NCI-H526 (cell line): ENCODE results near the gene PRPF18.
A peak's percentile ranks its signal among the peaks of the same experiment; 100 is the strongest.

Experiments used
- DNase-seq, 2 experiments: peaks; one replicate each; lab custom pipeline; 2025; lab: John Stamatoyannopoulos, UW

PRPF18 gene

GRCh38 chr10:13604357-13605040, 17.7 kb downstream of the PRPF18 start:
- DNase-seq, result no peak

- DNase-seq, result no peak
These were observed 21.6 kb downstream of the PRPF18 start for GRCh38 chr10:13608246-13608853.

DNA sequence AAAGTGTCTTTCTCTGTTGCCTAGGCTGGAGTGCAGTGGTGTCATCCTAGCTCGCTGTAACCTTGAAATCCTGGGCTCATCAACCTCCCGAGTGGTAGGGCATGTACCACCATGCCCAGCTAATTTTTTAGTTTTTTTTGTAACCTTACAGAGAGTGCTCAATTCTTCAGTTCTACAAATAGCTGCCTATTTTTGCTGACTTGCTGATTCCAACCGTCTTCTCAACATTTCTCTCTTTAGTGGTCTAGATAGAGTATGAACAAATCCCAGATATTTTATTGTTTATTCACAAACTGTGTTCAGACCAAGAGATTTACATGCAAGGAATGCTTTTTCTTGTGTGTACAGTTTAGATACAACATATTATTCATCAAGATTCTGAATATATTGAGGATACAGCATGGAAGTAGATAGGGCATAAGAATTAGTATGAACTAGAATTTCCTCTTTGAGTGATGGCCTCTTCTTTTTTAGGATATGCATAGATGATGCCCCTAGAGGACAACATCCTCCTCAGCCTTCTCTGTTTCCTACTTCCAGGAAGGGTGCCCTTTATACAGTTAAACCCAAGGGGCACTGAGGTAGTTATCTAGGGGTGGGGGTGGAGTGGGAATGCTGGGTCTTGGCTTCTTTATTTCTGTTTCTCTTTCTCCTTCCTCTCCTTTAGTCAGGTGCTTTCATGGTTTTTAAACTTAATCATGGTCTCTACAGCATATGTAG, 26.0 kb downstream of the PRPF18 start:
- DNase-seq, result no peak

GRCh38 chr10:13613519-13613918, 26.8 kb downstream of the PRPF18 start:
- DNase-seq, result peak in 1 of 2 experiments; percentile 11

DNA sequence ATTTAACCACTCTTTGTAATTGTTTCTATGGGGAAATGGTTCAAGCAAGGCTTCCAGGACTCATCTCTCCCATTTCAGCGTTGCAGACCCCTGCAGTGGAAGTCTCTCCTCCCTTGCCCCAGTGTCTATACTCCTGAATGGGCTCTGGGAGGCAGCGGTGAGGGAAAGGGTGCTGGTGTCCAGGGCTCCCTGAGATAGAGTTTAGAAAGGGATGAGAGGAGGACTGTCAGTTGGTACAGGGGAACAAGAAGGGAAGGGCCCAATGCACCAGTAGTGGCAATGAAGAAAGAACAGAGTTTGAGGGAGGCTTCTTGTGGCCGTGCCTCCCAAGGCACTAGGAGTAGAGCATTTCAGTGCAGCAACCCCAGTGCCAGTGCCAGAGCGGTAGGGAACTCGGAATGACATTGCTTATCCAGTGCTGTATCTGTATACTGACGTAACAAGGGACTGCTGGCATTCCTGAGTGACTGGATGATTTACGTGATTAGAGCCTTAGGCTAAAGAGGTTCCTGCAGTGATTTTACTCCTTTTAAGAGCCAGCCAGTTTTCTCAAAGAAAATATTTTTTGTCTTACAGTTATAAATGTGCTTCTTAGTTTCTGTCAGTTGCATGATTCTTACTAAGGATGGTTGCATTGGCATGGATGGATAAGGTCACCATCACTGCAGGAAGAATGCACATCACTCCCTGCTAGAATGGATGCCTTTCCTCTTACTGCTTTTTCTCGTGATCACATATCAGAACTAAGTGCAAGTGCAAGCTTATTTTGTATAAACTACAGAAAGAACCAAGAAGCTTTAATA, 28.0 kb downstream of the PRPF18 start:
- no peak for DNase-seq

DNA sequence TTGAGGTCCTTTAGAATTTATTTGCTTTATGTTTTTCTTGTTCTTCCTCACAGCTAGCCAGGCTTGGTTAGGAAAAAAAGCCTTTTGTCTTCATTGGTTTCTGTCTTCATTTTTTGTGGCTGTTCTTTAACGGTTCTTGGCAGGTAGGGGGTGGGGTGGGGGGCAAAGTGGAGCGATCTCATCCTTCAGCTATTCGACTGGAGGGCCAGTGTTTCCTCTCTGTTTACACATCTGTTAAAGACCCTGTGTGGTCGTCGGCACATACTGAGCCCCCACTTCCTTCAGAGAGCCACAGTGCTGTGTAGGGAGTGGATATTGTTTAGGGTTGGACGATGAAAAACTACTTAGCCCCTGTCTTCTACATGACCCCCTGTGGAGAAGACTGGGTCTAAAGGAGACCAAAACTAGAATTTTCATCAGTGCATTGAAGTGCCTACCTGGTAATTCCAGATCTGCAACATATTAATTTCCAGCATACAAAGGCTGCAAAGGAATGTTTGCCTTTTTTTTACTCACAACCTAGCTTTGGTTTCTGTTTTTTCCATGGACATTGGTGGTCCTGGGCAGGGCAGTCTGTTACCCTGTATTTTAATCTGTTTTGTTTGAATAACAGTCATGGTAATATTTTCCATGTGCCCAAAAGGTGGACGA, 29.0 kb downstream of the PRPF18 start:
- no peak for DNase-seq

DNA sequence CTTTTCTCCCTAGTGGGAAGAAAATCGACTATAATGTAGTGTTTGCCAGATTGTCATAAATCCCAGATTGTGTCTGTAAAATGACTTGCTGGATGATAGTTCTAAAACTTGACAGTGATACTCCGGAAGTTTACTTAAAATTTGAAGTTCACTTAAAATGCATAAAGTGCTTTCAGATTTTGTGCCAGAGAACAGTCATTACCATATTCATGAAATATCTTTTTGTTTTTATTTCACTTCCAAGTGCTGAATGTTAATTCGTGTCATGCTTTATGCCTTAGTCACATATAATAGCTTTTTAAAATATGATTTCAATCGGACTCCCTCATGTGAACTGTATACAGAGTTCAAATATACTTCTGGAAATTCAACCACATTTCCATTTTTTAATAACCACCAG, 30.4 kb downstream of the PRPF18 start:
- DNase-seq, result no peak

- DNase-seq, result no peak
These were observed 35.2 kb downstream of the PRPF18 start for GRCh38 chr10:13621931-13622330.

GRCh38 chr10:13624630-13625029, 37.9 kb downstream of the PRPF18 start:
- DNase-seq, result no peak

DNA sequence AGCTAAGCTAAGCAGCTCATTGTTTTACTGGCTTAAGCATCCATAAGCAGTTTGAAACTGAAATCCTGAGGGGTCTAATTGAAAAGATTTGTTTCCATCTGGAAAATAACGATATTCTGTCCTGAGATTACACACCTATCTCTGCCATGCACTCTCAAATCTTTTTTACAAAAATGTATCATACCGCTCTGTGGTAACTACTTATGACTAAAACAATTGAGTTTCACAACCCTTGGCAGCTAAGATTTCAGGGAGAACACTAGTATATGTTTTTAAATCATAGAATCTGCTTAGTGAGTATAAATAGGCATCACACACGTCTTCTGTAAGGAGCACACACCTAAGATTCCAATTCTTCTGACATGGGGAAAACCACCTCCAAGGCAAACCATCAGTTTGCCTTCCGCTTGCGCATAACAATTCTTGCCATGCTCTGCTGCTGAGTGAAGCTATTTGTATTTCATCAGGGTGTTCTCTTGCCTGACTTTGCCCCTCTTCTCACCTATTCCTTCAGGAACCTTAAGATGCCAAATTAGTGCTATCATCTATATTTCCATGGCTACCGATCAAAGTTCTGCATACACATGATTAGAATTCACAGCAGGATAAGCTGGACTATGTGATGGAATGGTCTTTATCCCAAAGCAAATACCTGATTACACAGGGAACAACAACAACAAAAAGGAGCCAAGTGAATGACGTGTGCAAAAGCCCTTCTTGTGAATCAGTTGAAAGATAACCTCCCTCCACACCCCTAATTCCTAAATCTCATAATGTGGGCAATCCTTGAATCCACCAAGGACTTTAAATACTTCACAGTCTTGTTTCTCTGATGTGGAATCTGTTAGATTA, 40.9 kb downstream of the PRPF18 start:
- DNase-seq, result no peak

- no peak for DNase-seq
These were observed 41.9 kb downstream of the PRPF18 start for GRCh38 chr10:13628661-13629060.

DNA sequence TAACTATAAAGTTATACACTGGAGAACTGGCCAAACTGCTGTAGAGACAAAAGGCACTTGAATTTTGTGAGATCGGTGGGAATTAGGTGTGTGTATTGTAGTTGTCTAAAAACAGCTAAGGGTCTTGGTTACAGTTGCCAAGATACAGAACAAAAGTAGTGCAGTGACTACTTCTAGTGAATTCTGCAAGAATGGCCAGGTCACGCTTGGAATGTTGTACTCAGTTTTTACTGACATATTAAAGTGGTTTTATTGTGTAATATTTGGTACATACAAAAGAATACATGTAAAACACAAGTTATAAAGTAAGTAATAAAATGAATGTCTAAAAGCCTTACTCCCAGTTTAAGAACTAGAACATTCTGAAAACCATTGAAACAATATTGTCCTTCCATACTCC, 42.4 kb downstream of the PRPF18 start:
- no peak for DNase-seq

DNA sequence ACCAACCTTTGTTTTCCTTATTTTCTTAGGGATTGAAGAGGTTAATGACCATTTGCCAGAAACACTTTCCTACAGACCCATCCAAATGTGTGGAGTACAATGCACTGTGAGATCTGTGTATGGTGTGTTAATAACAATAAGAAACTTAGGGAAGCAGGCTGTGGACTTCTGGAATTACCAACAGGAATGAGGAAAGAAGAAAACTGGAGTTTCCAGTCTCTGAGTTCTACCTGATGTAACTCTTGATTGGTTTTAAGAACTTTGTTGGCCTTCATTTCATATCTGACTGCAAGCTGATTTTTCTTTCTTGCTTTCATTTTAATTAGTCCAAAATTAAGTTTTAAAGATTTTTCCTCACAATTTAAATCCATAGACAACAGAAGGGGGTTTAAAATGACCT, 43.5 kb downstream of the PRPF18 start:
- no peak for DNase-seq

DNA sequence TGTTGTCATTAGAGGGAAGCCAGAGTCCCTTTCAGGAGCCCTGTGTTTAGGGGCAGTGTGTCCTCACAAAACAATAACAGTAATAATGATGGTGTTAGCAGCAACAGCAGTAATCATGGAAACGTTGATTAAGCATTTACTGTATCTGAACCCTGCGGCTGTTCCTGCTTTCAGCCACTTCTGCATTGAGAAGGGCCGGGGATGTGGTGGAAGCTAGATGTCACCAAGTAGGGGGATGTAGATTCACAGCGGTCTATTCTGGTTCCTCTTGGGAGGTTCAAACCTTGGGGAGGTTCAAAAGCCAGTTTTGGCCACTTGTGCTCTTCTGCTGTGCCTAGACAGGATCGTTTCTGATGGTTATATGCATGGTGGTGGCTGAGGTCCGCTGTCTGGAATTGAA, 44.8 kb downstream of the PRPF18 start:
- no peak for DNase-seq

DNA sequence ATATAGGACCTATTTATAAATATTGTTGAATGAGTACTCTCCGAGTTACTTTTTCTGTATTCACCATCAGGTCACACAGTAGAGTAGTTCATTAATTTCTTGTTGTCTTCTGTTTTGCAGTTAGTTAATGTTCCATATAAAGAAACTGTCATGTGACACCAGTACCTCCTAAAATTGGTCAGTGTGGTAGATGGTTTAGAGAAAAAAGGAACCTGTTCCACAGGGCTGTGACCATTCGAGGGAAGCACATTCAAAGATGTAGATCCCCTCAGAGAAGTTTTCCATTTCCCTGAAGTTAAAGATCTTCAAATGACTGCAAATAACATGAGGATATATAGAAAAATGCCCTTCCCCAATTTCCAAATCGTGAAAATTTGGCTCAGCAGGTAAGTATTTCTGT, 45.7 kb downstream of the PRPF18 start:
- no peak for DNase-seq

DNA sequence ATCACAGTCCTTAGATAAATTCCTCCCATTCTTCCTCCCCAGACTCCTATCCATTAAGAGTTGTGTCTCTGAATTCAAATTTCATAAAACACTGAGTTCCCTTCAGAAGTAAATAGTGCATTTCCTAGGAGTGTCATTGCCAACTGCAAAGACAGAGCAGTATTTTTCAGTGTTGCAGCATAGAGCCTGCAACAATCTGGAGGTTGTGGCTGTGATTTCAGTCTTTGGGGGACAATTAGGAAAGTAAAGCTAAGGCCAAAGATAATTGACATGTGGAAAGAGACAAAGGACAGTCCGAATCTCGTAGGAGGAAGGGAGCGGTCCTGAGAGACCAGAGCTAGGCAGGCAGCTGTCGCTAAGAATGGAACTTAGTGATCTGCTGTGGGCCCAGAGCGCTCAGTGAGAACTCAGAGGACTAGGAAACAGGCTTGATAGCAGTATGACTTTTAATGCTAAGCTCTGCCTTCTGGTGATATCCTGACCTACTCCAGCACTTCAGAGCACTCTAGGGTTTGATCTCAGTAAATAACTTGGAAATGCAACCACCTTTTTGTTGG, 46.2 kb downstream of the PRPF18 start:
- DNase-seq, result no peak

GRCh38 chr10:13633689-13634088, 46.9 kb downstream of the PRPF18 start:
- DNase-seq, result no peak

GRCh38 chr10:13634207-13634606, 47.4 kb downstream of the PRPF18 start:
- no peak for DNase-seq

GRCh38 chr10:13636776-13637175, 50.0 kb downstream of the PRPF18 start:
- no peak for DNase-seq

DNA sequence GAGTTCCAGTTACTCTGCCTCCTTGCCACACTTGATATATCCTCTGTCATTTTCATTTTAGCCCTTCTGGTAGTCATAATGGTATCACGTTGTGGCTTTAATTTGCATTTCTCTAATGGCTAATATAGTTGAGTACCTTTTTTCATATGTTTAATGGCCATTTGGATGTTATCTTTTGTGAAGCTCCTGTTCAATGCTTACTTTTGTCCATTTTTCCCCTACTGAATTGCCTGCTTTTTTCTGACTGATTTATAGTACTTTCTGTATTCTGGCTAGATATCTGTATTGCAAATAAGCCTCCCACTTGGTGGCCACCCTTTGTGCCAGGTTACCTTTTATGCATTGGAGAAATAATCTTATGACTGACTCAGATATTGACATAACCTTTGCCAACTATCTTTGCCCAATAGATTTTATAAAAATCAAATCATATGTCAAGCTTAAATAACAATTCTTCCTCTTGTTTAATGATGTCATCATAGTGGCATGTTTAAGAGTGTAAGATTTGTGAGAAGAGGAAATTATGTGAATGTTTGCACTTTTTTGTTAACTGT, 50.6 kb downstream of the PRPF18 start:
- DNase-seq, result no peak
